Activated naive CD4-positive, alpha-beta T cell treated with anti-CD3 and anti-CD28 coated beads, Interleukin-2, amount 10 ng/mL, durations not matched to agents 7 days and 5 days (primary cell): Measurements from ENCODE around the gene PROSER3.
"Not testable (repeated sequence)": the region's sequence is repeated elsewhere in the genome, so short reads cannot be mapped to it uniquely, and the experiment has no call there.

ENCODE experiments used
- CTCF ChIA-PET: fragments of 350-600 bp; sonication (Branson Sonifier 250); formaldehyde crosslinking; loops from one replicate; lab custom pipeline; 2021; ENCODE audit warnings: antibody characterized with exemption; lab: Charles Lee
- DNase-seq: peaks from one replicate; pipeline ENCODE4 v3.0.0-alpha.2; 2020
- H3K27ac Mint-ChIP-seq: one replicate; pipeline ENCODE4 v1.8.0; 2021; ENCODE audit warnings: mild to moderate bottlenecking, moderate library complexity, mixed read lengths
- H3K27me3 Mint-ChIP-seq: one replicate; pipeline ENCODE4 v1.8.0; 2021; ENCODE audit warnings: mild to moderate bottlenecking, mixed read lengths
- H3K36me3 Mint-ChIP-seq: one replicate; pipeline ENCODE4 v1.8.0; 2021; ENCODE audit warnings: mixed read lengths
- H3K4me1 Mint-ChIP-seq: one replicate; pipeline ENCODE4 v1.8.0; 2021; ENCODE audit warnings: mixed read lengths
- H3K4me3 Mint-ChIP-seq: one replicate; pipeline ENCODE4 v1.8.0; 2021; ENCODE audit warnings: mild to moderate bottlenecking, moderate library complexity, mixed read lengths
- H3K9me3 Mint-ChIP-seq: one replicate; pipeline ENCODE4 v1.8.0; 2021; ENCODE audit warnings: mixed read lengths

Gene PROSER3

DNA sequence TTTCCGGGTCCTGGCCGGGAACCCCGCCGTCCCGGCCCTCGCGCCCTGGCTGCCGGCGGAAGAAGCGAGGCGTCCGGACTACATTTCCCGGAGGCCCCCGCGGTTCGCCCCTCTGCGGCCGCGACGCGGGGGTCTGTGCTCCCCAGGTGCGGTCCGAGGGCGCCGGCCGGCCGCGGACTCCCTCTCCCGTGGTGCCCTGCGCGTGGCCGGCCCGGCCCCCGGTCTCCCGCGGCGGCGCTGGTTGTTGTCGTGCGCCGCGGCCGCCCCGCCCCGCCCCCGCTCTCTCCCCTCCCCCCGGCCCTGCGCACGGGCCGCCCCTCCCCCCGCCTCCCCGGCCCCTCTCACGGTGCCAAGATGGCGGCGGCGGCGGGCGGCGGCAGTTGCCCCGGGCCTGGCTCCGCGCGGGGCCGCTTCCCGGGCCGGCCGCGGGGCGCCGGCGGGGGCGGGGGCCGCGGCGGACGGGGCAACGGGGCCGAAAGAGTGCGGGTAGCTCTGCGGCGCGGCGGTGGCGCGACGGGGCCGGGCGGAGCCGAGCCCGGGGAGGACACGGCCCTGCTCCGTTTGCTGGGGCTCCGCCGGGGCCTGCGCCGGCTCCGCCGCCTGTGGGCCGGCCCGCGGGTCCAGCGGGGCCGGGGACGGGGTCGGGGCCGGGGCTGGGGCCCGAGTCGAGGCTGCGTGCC, 40.2 kb upstream of the PROSER3 start, which contains the start of gene KMT2B:
TSS of gene KMT2B (plus strand) at position 339 of the 680 bp plus-strand sequence. CDS start at position 355, 16 bp downstream.
- CTCF ChIA-PET, result interaction anchor here (1.2 to 2.1 kb wide), 5 partner anchors 21 to 102 kb away, joined by 3 to 10 read pairs (median 5); partner anchors contain the start of genes PSENEN and U2AF1L4
- H3K9me3 Mint-ChIP-seq, result no peaks in the 10 kb centered on the region
- peak within 1 kb of the TSS; percentile 96 for H3K4me3 Mint-ChIP-seq
- DNase-seq, result no peak
- peaks cover 30% of the 10 kb centered on the region for H3K36me3 Mint-ChIP-seq
- H3K27ac Mint-ChIP-seq, result peak within 1 kb of the TSS; percentile 96
- H3K4me1 Mint-ChIP-seq, result peaks cover 57% of the 10 kb centered on the region
- H3K27me3 Mint-ChIP-seq, result no peaks in the 10 kb centered on the region

DNA sequence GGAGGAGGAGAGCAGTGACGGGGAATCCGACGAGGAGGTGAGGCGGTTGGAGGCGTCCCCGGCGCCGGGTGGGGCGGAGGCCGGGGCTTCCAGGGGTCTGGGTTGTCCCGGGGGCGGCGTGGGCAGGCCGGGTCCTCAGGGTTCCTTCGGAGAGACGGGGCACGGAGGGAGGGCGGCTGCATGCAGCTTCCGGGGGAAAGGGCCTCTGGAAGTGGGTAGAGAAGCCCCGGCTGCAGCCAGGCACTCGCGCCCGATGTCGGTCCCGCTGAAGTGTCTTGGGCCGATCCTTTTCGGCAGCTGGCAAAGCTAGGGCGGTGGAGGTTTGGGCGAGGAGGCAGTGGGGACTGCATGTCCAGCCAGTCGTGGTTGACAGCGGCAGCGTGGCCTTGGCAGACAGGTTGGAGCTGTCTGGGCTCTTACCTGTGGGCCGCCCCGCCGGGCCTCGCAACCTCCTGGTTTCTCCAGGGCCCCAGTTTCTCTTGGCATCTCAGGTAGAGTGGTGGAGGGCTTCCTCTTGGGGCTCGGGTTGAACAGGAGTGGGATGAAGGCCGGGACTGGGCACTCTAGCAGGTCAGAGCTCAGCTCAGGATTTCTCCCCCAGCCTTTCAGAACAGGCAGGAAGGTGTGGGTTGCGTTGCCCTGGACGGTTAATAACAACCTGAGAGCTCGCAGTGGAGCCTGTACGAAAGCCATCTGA, 39.5 kb upstream of the PROSER3 start:
- peak; percentile 70 for DNase-seq
- peak overlapping the region; percentile 94 for H3K27ac Mint-ChIP-seq
- peaks cover 50% of the 10 kb centered on the region for H3K4me1 Mint-ChIP-seq
- no peaks in the 10 kb centered on the region for H3K9me3 Mint-ChIP-seq
- CTCF ChIA-PET, result interaction anchor here (1.0 to 2.1 kb wide), 6 partner anchors 19 to 101 kb away, joined by 3 to 10 read pairs (median 6); partner anchors contain the start of genes PSENEN and U2AF1L4
- H3K36me3 Mint-ChIP-seq, result peaks cover 34% of the 10 kb centered on the region
- no peaks in the 10 kb centered on the region for H3K27me3 Mint-ChIP-seq
- H3K4me3 Mint-ChIP-seq, result peak overlapping the region; percentile 96

DNA sequence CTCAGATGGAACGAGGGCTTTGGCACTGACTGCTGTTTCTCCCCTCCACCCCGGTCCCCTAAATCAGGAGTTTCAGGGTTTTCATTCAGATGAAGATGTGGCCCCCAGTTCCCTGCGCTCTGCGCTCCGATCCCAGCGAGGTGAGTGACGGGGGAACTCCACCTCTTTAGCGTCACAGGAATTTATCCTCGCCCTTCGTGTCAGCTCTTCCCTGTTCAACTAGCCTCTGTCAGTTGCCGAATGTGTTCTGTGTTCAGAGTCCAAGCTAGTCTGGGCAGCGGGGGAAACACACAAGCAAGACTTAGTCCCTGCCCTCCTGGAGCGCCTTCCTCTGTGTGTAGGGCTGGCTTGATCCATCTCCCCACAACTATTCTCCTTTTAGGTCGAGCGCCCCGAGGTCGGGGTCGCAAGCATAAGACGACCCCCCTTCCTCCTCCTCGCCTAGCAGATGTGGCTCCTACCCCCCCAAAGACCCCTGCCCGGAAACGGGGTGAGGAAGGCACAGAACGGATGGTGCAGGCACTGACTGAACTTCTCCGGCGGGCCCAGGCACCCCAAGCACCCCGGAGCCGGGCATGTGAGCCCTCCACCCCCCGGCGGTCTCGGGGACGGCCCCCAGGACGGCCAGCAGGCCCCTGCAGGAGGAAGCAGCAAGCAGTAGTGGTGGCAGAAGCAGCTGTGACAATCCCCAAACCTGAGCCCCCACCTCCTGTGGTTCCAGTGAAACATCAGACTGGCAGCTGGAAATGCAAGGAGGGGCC, 38.4 kb upstream of the PROSER3 start:
- peaks cover 39% of the 10 kb centered on the region for H3K4me1 Mint-ChIP-seq
- peak overlapping the region; percentile 94 for H3K27ac Mint-ChIP-seq
- no peak for DNase-seq
- CTCF ChIA-PET, result interaction anchor here (1.0 to 2.1 kb wide), 5 partner anchors 18 to 100 kb away, joined by 3 to 10 read pairs (median 7); partner anchors contain the start of genes PSENEN and U2AF1L4
- no peaks in the 10 kb centered on the region for H3K9me3 Mint-ChIP-seq
- no peaks in the 10 kb centered on the region for H3K27me3 Mint-ChIP-seq
- H3K4me3 Mint-ChIP-seq, result peak overlapping the region; percentile 96
- peaks cover 32% of the 10 kb centered on the region for H3K36me3 Mint-ChIP-seq

DNA sequence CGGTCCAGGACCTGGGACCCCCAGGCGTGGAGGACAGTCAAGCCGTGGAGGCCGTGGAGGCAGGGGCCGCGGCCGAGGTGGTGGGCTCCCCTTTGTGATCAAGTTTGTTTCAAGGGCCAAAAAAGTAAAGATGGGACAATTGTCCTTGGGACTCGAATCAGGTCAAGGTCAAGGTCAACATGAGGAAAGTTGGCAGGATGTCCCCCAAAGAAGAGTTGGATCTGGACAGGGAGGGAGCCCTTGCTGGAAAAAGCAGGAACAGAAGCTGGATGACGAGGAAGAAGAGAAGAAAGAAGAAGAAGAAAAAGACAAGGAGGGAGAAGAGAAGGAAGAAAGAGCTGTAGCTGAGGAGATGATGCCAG, 37.8 kb upstream of the PROSER3 start:
- Mint-ChIP-seq H3K9me3 (no peaks in the 10 kb centered on the region), H3K36me3 (peaks cover 35% of the 10 kb centered on the region), H3K4me1 (peaks cover 34% of the 10 kb centered on the region), H3K27me3 (no peaks in the 10 kb centered on the region), H3K4me3 (peak overlapping the region; percentile 40), H3K27ac (peak overlapping the region; percentile 69)
- CTCF ChIA-PET, result no interaction called here
- DNase-seq, result no peak

DNA sequence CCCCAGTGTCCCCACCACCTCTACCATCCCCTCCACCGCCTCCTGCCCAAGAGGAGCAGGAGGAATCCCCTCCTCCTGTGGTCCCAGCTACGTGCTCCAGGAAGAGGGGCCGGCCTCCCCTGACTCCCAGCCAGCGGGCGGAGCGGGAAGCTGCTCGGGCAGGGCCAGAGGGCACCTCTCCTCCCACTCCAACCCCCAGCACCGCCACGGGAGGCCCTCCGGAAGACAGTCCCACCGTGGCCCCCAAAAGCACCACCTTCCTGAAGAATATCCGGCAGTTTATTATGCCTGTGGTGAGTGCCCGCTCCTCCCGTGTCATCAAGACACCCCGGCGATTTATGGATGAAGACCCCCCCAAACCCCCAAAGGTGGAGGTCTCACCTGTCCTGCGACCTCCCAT, 37.3 kb upstream of the PROSER3 start:
- H3K4me1 Mint-ChIP-seq, result peaks cover 30% of the 10 kb centered on the region
- no peak for DNase-seq
- H3K36me3 Mint-ChIP-seq, result peaks cover 40% of the 10 kb centered on the region
- no peaks in the 10 kb centered on the region for H3K9me3 Mint-ChIP-seq
- no peak overlapping the region for H3K27ac Mint-ChIP-seq
- no peaks in the 10 kb centered on the region for H3K27me3 Mint-ChIP-seq
- H3K4me3 Mint-ChIP-seq, result no peak overlapping the region
- CTCF ChIA-PET, result no interaction called here

DNA sequence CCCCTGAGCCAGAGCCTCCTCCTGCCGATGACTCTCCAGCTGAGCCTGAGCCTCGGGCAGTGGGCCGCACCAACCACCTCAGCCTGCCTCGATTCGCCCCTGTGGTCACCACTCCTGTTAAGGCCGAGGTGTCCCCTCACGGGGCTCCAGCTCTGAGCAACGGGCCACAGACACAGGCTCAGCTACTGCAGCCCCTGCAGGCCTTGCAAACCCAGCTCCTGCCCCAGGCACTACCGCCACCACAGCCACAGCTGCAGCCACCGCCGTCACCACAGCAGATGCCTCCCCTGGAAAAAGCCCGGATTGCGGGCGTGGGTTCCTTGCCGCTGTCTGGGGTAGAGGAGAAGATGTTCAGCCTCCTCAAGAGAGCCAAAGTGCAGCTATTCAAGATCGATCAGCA, 36.6 kb upstream of the PROSER3 start:
- DNase-seq, result no peak
- Mint-ChIP-seq H3K9me3 (no peaks in the 10 kb centered on the region), H3K36me3 (peaks cover 47% of the 10 kb centered on the region), H3K4me1 (peaks cover 23% of the 10 kb centered on the region), H3K27ac (no peak overlapping the region), H3K4me3 (no peak overlapping the region), H3K27me3 (no peaks in the 10 kb centered on the region)
- CTCF ChIA-PET, result no interaction called here

DNA sequence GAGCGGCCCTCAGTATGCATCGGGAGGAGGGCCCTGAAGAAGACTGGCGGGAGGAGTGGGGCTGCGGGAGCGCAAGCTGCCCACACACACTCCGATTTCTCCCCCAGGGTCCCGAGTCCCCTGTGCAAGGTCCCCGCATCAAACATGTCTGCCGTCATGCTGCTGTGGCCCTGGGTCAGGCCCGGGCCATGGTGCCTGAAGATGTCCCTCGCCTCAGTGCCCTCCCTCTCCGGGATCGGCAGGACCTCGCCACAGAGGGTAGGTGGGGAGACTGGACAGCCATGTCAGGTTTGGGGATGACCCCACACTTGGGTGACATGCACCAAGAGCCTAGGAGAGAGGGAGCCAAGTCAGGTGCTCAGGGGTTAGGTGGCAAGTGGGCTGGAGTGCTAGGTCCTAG, 35.5 kb upstream of the PROSER3 start:
- no peaks in the 10 kb centered on the region for H3K9me3 Mint-ChIP-seq
- H3K27ac Mint-ChIP-seq, result no peak overlapping the region
- no peak overlapping the region for H3K4me3 Mint-ChIP-seq
- no peaks in the 10 kb centered on the region for H3K27me3 Mint-ChIP-seq
- H3K36me3 Mint-ChIP-seq, result peaks cover 50% of the 10 kb centered on the region
- peaks cover 19% of the 10 kb centered on the region for H3K4me1 Mint-ChIP-seq
- CTCF ChIA-PET, result no interaction called here
- DNase-seq, result no peak

DNA sequence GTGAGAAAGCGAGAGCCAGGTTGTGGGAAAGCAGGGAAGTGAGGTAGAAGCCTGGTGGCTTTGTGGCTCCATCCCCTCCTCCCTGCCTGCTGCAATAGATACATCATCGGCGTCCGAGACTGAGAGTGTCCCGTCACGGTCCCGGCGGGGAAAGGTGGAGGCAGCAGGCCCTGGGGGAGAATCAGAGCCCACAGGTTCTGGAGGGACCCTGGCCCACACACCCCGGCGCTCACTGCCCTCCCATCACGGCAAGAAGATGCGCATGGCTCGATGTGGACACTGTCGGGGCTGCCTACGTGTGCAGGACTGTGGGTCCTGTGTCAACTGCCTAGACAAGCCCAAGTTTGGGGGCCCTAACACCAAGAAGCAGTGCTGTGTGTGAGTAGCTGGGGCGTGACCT, 35.1 kb upstream of the PROSER3 start:
- H3K27ac Mint-ChIP-seq, result no peak overlapping the region
- H3K4me1 Mint-ChIP-seq, result peaks cover 19% of the 10 kb centered on the region
- H3K9me3 Mint-ChIP-seq, result no peaks in the 10 kb centered on the region
- H3K36me3 Mint-ChIP-seq, result peaks cover 50% of the 10 kb centered on the region
- no peak overlapping the region for H3K4me3 Mint-ChIP-seq
- DNase-seq, result no peak
- CTCF ChIA-PET, result no interaction called here
- no peaks in the 10 kb centered on the region for H3K27me3 Mint-ChIP-seq

DNA sequence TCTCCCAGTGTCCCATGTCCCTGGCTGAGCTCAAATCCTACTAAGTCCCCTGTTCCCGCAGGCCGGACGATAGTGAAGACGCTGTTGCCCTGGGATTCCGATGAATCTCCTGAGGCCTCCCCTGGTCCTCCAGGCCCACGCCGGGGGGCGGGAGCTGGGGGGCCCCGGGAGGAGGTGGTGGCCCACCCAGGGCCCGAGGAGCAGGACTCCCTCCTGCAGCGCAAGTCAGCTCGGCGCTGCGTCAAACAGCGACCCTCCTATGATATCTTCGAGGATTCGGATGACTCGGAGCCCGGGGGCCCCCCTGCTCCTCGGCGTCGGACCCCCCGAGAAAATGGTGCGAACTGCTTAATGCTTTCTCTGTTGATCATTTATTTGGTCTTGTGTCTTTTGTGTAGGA, 34.3 kb upstream of the PROSER3 start:
- Mint-ChIP-seq H3K4me1 (peaks cover 19% of the 10 kb centered on the region), H3K27me3 (no peaks in the 10 kb centered on the region), H3K9me3 (no peaks in the 10 kb centered on the region), H3K27ac (no peak overlapping the region), H3K4me3 (no peak overlapping the region), H3K36me3 (peaks cover 58% of the 10 kb centered on the region)
- DNase-seq, result no peak
- CTCF ChIA-PET, result no interaction called here

DNA sequence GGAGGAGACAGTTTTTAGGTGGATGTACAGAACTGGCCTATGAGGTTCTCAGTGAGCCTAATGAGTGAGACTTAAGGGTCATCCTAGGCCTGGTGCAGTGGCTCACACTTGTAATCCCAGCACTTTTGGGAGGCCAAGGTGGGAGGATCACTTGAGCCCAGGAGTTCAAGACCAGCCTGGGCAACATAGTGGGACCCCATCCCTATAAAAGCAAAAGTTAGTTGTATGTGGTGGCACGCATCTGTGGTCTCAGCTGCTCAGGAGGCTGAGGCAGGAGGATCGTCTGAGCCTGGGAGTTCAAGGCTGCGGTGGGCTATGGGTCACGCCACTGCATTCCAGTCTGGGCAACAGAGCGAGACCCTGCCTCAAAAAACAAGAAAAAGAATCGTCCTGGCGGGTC, 33.8 kb upstream of the PROSER3 start:
- H3K9me3 Mint-ChIP-seq, H3K4me3 Mint-ChIP-seq, H3K27ac Mint-ChIP-seq, DNase-seq, H3K27me3 Mint-ChIP-seq, CTCF ChIA-PET: not testable (repeated sequence)
- peaks cover 16% of the 10 kb centered on the region for H3K4me1 Mint-ChIP-seq
- peaks cover 61% of the 10 kb centered on the region for H3K36me3 Mint-ChIP-seq

DNA sequence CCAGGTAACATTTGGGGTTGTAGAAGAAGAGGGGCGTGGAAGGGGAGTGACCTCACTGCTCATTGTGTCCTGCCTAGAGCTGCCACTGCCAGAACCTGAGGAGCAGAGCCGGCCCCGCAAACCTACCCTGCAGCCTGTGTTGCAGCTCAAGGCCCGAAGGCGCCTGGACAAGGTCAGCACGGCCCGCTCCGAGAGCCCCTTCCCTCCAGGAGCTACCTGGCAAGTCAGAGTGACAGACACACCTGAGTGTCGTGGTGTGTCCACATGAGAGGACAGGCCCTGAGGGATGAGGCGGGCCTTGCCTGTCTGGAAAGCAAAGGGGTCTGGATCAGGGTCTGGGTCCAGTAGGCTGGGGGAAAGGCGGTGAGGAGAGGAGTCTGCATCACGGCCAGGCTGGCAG, 33.4 kb upstream of the PROSER3 start:
- no peaks in the 10 kb centered on the region for H3K9me3 Mint-ChIP-seq
- CTCF ChIA-PET, result no interaction called here
- peaks cover 11% of the 10 kb centered on the region for H3K4me1 Mint-ChIP-seq
- no peaks in the 10 kb centered on the region for H3K27me3 Mint-ChIP-seq
- H3K27ac Mint-ChIP-seq, result no peak overlapping the region
- H3K36me3 Mint-ChIP-seq, result peaks cover 61% of the 10 kb centered on the region
- no peak overlapping the region for H3K4me3 Mint-ChIP-seq
- DNase-seq, result no peak

DNA sequence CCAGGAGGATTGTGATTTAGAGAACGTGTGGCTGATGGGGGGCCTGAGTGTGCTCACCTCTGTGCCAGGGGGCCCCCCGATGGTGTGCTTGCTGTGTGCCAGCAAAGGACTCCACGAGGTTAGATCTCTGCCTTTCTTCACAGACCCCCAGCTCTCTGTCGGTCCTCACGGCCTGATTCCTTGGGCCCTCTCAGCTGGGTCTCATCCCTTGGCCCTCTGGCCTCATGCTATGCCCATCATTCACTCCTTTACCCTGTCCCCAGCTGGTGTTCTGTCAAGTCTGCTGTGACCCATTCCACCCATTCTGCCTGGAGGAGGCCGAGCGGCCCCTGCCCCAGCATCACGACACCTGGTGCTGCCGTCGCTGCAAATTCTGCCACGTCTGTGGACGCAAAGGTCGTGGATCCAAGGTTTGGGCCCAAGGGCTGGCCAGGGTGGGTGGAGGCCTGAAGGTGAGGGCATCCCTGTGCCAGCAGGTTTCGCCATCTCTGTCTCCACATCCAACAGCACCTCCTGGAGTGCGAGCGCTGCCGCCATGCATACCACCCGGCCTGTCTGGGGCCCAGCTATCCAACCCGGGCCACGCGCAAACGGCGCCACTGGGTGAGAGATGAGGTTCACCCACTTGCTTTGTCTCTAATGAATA, 32.6 kb upstream of the PROSER3 start:
- DNase-seq, result no peak
- Mint-ChIP-seq H3K27ac (no peak overlapping the region), H3K4me3 (no peak overlapping the region), H3K36me3 (peaks cover 64% of the 10 kb centered on the region), H3K4me1 (peaks cover 7% of the 10 kb centered on the region), H3K9me3 (no peaks in the 10 kb centered on the region), H3K27me3 (no peaks in the 10 kb centered on the region)
- CTCF ChIA-PET, result no interaction called here

DNA sequence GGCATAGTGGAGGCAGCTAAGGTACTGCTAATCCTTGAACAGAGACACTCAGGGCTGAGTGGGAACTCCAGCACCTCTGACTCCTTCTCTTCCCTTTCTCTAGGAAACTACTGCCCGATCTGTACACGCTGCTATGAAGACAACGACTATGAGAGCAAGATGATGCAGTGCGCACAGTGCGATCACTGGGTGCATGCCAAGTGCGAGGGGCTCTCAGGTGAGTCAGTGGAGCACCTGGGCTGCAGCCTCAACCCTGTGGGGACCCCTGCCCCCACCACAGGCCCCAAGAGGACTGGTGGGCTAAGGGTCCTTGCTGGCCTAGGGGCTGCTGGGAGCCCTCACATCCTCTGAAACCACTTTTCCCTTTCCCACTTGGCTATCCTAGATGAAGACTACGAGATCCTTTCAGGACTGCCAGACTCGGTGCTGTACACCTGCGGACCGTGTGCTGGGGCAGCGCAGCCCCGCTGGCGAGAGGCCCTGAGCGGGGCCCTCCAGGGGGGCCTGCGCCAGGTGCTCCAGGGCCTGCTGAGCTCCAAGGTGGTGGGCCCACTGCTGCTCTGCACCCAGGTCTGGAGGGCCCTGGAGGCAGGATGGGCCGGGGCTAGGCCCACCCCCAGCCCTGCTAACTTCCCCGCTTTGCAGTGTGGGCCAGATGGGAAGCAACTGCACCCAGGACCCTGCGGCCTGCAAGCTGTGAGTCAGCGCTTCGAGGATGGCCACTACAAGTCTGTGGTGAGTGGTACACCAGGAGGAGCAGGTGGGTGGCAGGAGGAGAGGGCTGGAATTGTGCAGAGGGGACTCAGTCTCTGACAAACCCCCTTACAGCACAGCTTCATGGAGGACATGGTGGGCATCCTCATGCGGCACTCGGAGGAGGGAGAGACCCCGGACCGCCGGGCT, 30.7 kb upstream of the PROSER3 start:
- Mint-ChIP-seq H3K4me3 (no peak overlapping the region), H3K27me3 (no peaks in the 10 kb centered on the region), H3K36me3 (peaks cover 67% of the 10 kb centered on the region), H3K4me1 (no peaks in the 10 kb centered on the region), H3K9me3 (no peaks in the 10 kb centered on the region), H3K27ac (no peak overlapping the region)
- CTCF ChIA-PET, result no interaction called here
- no peak for DNase-seq
